Mesenchymal stem cell (in vitro differentiated cells and primary cell): ENCODE results near the gene SCN7A.

Source experiments
- DNase-seq: peaks from one replicate; pipeline ENCODE4 v3.0.0-alpha.2; 2013
- H2AFZ ChIP-seq: one replicate; pipeline ENCODE4 v1.6.1; 2013; ENCODE audit warnings: low read depth, mild to moderate bottlenecking, control low read depth, inconsistent platforms, low read length, moderate library complexity
- H2AK5ac ChIP-seq: 2 replicates; pipeline ENCODE4 v1.6.1; 2013; ENCODE audit warnings: low read length, moderate library complexity, mild to moderate bottlenecking, inconsistent platforms; ENCODE audit not compliant: severe bottlenecking
- H2BK120ac ChIP-seq: one replicate; pipeline ENCODE4 v1.6.1; 2013; ENCODE audit warnings: low read depth, mild to moderate bottlenecking, inconsistent platforms, low read length, moderate library complexity
- H2BK12ac ChIP-seq, 2 experiments: one replicate each; pipeline ENCODE4 v1.6.1; 2013; ENCODE audit warnings: inconsistent platforms in 2 of 2, low read length in 2 of 2, mild to moderate bottlenecking in 2 of 2, moderate library complexity in 2 of 2, control low read depth in 1 of 2
- H2BK15ac ChIP-seq: one replicate; pipeline ENCODE4 v1.6.1; 2013; ENCODE audit warnings: mild to moderate bottlenecking, low read depth, inconsistent platforms; ENCODE audit not compliant: poor library complexity, severe bottlenecking
- H2BK5ac ChIP-seq: 2 replicates; pipeline ENCODE4 v1.6.1; 2013; ENCODE audit warnings: low read depth, mild to moderate bottlenecking, low read length, control low read depth, inconsistent platforms; ENCODE audit not compliant: poor library complexity, severe bottlenecking
- H3K14ac ChIP-seq, 2 experiments: one replicate each; pipeline ENCODE4 v1.6.1; 2013; ENCODE audit warnings: inconsistent platforms in 2 of 2, low read length in 2 of 2, control low read depth in 1 of 2, mild to moderate bottlenecking in 1 of 2, moderate library complexity in 1 of 2
- H3K18ac ChIP-seq, 2 experiments: one replicate each; pipeline ENCODE4 v1.6.1; 2013; ENCODE audit warnings: inconsistent platforms in 2 of 2, low read length in 2 of 2, control low read depth in 1 of 2, low read depth in 1 of 2, mild to moderate bottlenecking in 1 of 2
- H3K23ac ChIP-seq, 2 experiments: one replicate each; pipeline ENCODE4 v1.6.1; 2013; ENCODE audit warnings: inconsistent platforms in 2 of 2, low read length in 2 of 2, mild to moderate bottlenecking in 2 of 2, moderate library complexity in 2 of 2, control low read depth in 1 of 2
- H3K27ac ChIP-seq: 2 replicates; pipeline ENCODE4 v1.5.1; 2013; ENCODE audit warnings: mild to moderate bottlenecking, moderate library complexity, low read length, control low read depth, inconsistent platforms; ENCODE audit not compliant: poor library complexity, severe bottlenecking
- H3K27me3 ChIP-seq, 2 experiments: 2 replicates each; pipeline versions ENCODE4 v1.6.1 to v1.7.0; 2013; ENCODE audit warnings: low read length in 2 of 2, mild to moderate bottlenecking in 2 of 2, moderate library complexity in 2 of 2, control low read depth in 1 of 2, inconsistent platforms in 1 of 2; ENCODE audit not compliant: control insufficient read depth in 1 of 2, insufficient read depth in 1 of 2
- H3K36me3 ChIP-seq, 2 experiments: 2 replicates each; pipeline versions ENCODE4 v1.6.1 to v1.7.0; 2013; ENCODE audit warnings: low read length in 2 of 2, control low read depth in 1 of 2, inconsistent platforms in 1 of 2, low read depth in 1 of 2, mild to moderate bottlenecking in 1 of 2; ENCODE audit not compliant: insufficient read depth in 2 of 2, control insufficient read depth in 1 of 2
- H3K4ac ChIP-seq, 2 experiments: one replicate each; pipeline ENCODE4 v1.6.1; 2013; ENCODE audit warnings: inconsistent platforms in 2 of 2, low read length in 2 of 2, mild to moderate bottlenecking in 2 of 2, moderate library complexity in 2 of 2, control low read depth in 1 of 2, low read depth in 1 of 2
- H3K4me1 ChIP-seq: 2 replicates; pipeline ENCODE4 v1.6.1; 2013; ENCODE audit warnings: low read depth, low read length, control low read depth; ENCODE audit not compliant: control insufficient read depth, insufficient read depth
- H3K4me2 ChIP-seq: 2 replicates; pipeline ENCODE4 v1.6.1; 2013; ENCODE audit warnings: low read length, mild to moderate bottlenecking, inconsistent platforms; ENCODE audit not compliant: poor library complexity, severe bottlenecking
- H3K4me3 ChIP-seq, 2 experiments: 2 replicates each; pipeline versions ENCODE4 v1.5.1 to v1.7.0; 2013; ENCODE audit warnings: low read length in 2 of 2, mild to moderate bottlenecking in 2 of 2, control low read depth in 1 of 2, low read depth in 1 of 2; ENCODE audit not compliant: insufficient read depth in 1 of 2
- H3K79me1 ChIP-seq: replicated peaks from 2 replicates; pipeline ENCODE4 v1.6.1; 2013; ENCODE audit warnings: mild to moderate bottlenecking, control low read depth, low read length, inconsistent platforms; ENCODE audit not compliant: poor library complexity, severe bottlenecking
- H3K9ac ChIP-seq: 2 replicates; pipeline ENCODE4 v1.7.0; 2013; ENCODE audit warnings: mild to moderate bottlenecking, low read length, moderate library complexity
- H3K9me3 ChIP-seq: 2 replicates; pipeline ENCODE4 v1.7.0; 2013; ENCODE audit warnings: mild to moderate bottlenecking, low read length; ENCODE audit not compliant: control insufficient read depth
- H4K8ac ChIP-seq: one replicate; pipeline ENCODE4 v1.6.1; 2013; ENCODE audit warnings: inconsistent platforms, mild to moderate bottlenecking, low read length, moderate library complexity
- H4K91ac ChIP-seq: one replicate; pipeline ENCODE4 v1.6.1; 2013; ENCODE audit warnings: mild to moderate bottlenecking, low read length, inconsistent platforms
- WGBS: methylation state at CpG from one replicate; pipeline ENCODE4 v1.1.7; 2013; ENCODE audit warnings: mixed read lengths; 5-methylcytosine and 5-hydroxymethylcytosine counted together

SCN7A gene

DNA sequence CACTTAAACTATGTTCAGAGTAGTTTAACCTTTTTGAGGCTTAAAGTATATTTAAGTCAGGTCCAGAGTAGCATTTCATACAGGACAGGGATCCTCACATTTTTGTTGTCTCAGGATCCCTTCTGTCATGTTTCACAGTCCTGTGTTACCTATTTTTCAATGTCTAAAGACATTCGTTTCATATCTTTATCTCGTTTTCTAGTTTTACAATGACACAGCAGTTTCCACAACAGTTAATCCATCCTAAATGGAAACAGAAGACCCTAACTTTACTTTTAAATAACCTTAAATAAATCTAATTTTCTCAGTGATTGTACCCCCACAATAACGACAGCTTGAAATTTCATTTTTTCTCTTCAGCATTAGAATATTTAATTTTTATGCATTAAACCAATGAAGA, 101.0 kb downstream of the SCN7A start:
- Histone ChIP-seq H3K36me3 (no peaks in the 10 kb centered on the region), H3K9ac (no peak overlapping the region), H3K4ac (no peak overlapping the region), H4K91ac (no peak overlapping the region), H2AK5ac (no peak overlapping the region), H3K14ac (no peak overlapping the region), H3K4me3 (no peak overlapping the region), H2AFZ (no peak overlapping the region), H2BK120ac (no peak overlapping the region), H3K4me2 (no peak overlapping the region), H3K79me1 (no peaks in the 10 kb centered on the region), H2BK15ac (no peak overlapping the region), H3K9me3 (no peaks in the 10 kb centered on the region), H3K18ac (no peak overlapping the region), H3K27me3 (no peaks in the 10 kb centered on the region), H3K4me1 (no peaks in the 10 kb centered on the region), H2BK12ac (no peak overlapping the region), H4K8ac (no peak overlapping the region), H2BK5ac (no peak overlapping the region), H3K27ac (no peak overlapping the region), H3K23ac (no peak overlapping the region)
- WGBS = 82% methylated on average over 2 of the region's 3 CpGs
- DNase-seq = no peak

DNA sequence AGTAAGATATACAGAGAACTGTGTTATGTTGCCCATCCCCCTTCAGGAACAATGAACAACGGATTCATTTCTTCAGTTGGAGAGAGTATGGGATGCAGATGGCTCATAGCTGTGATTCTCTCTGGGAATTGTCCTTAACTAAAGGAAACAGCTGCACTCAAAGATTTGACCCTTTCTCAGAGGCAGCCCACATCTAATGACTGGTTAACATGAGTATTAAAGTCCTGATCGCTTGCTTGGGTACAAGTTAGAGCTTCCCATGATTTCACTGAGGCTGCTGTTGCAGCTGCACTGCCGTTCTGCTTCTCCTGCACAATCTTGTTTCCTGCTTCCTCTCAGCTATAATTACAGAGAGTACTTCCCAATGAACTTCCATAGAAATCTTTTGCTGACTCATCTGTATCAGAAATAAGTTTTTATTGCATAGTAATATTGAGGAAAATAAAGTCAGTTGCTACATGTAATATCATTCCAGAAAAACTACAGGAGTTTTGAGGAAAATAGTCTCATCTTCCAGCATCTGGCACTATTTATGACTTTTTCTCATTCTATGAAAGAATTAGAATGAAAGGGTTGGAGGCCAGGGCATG, 105.5 kb downstream of the SCN7A start:
- H2AFZ ChIP-seq = no peak overlapping the region
- no peaks in the 10 kb centered on the region for H3K9me3 ChIP-seq
- H3K27me3 ChIP-seq = no peaks in the 10 kb centered on the region
- no peak overlapping the region for H3K4me3 ChIP-seq
- H3K79me1 ChIP-seq = no peaks in the 10 kb centered on the region
- no peak overlapping the region for H3K18ac ChIP-seq
- H3K14ac ChIP-seq = no peak overlapping the region
- no peak overlapping the region for H3K9ac ChIP-seq
- no peaks in the 10 kb centered on the region for H3K4me1 ChIP-seq
- WGBS = 70% methylated on average over 3 of the region's 3 CpGs
- H4K91ac ChIP-seq = no peak overlapping the region
- no peaks in the 10 kb centered on the region for H3K36me3 ChIP-seq
- no peak overlapping the region for H3K4ac ChIP-seq
- no peak overlapping the region for H4K8ac ChIP-seq
- H3K4me2 ChIP-seq = no peak overlapping the region
- H3K23ac ChIP-seq = no peak overlapping the region
- DNase-seq = no peak
- no peak overlapping the region for H2BK5ac ChIP-seq
- H3K27ac ChIP-seq = no peak overlapping the region
- no peak overlapping the region for H2BK12ac ChIP-seq
- no peak overlapping the region for H2AK5ac ChIP-seq
- H2BK15ac ChIP-seq = no peak overlapping the region
- no peak overlapping the region for H2BK120ac ChIP-seq

DNA sequence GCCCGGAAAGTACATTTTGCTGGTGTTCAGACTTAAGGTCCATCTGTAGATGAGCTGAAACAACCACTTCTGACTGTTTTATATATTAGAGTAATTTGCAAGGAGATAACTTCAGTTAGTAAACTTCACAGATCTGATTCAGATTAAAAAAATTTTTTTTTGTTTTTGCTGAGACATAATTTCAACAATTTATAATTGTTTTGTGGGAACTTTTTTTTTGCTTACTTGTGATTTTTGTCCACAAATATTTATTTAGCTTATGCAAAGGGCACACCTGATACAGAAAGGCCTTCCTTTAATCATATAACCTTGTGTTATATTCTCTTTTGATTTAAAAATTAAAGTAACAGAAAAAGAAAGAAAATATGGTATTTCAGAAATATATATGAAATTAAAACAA, 108.7 kb downstream of the SCN7A start:
- Histone ChIP-seq H3K4me1 (peaks cover 1% of the 10 kb centered on the region), H3K36me3 (no peaks in the 10 kb centered on the region), H4K8ac (no peak overlapping the region), H3K18ac (no peak overlapping the region), H3K23ac (no peak overlapping the region), H4K91ac (no peak overlapping the region), H2BK120ac (no peak overlapping the region), H3K4ac (no peak overlapping the region), H3K9ac (no peak overlapping the region), H2BK5ac (no peak overlapping the region), H2AFZ (no peak overlapping the region), H2BK12ac (no peak overlapping the region), H2AK5ac (no peak overlapping the region), H3K9me3 (no peaks in the 10 kb centered on the region), H2BK15ac (no peak overlapping the region), H3K27me3 (no peaks in the 10 kb centered on the region), H3K79me1 (no peaks in the 10 kb centered on the region), H3K27ac (no peak overlapping the region), H3K4me3 (no peak overlapping the region), H3K14ac (no peak overlapping the region), H3K4me2 (no peak overlapping the region)
- 100% methylated on average over 1 of the region's 1 CpG for WGBS
- no peak for DNase-seq

DNA sequence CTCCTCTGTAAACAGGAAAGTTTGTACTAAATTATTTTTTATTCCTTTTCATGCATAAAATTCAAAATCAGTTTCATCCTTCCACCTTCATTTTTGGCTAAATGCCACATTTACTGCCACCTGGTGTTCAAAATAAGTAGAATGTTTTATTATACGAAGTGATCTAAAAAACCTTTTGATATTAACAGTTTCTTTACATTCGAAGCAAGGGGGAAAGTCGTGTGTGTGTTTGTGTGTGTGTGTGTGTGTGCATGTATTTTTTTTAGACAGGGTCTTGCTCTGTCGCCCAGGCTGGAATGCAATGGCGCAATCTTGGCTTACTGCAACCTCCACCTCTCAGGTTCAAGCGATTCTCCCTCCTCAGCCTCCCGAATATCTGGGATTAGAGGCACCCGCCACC, 109.3 kb downstream of the SCN7A start:
- Histone ChIP-seq H2BK12ac (no peak overlapping the region), H3K27ac (no peak overlapping the region), H3K18ac (no peak overlapping the region), H3K9ac (no peak overlapping the region), H3K4me3 (no peak overlapping the region), H3K36me3 (no peaks in the 10 kb centered on the region), H2AK5ac (no peak overlapping the region), H3K79me1 (no peaks in the 10 kb centered on the region), H2BK120ac (no peak overlapping the region), H3K27me3 (peaks cover 0 to 3% of the 10 kb centered on the region in 2 experiments), H3K4me2 (no peak overlapping the region), H2BK5ac (no peak overlapping the region), H4K91ac (no peak overlapping the region), H4K8ac (no peak overlapping the region), H3K4ac (no peak overlapping the region), H3K23ac (no peak overlapping the region), H2AFZ (no peak overlapping the region), H3K4me1 (peaks cover 1% of the 10 kb centered on the region), H3K9me3 (no peaks in the 10 kb centered on the region), H3K14ac (no peak overlapping the region), H2BK15ac (no peak overlapping the region)
- WGBS = 97% methylated on average over 4 of the region's 8 CpGs
- peak; percentile 29 for DNase-seq
